Upper lobe of right lung (tissue), 1 donor: Measurements from ENCODE around the gene ATRIP. TPM values are rescaled to one million over a fixed set of nuclear protein-coding genes. Genes with fewer than 3 reads are reported as not detected.
"Not testable (repeated sequence)": the region's sequence is repeated elsewhere in the genome, so short reads cannot be mapped to it uniquely, and the experiment has no call there.

ENCODE experiments used
- ATAC-seq: fragments of 200-7000 bp; cut with Tn5 transposase; one replicate; pipeline ENCODE4 v1.9.1; 2020; ENCODE audit warnings: mild to moderate bottlenecking, moderate library complexity
- DNase-seq: peaks from one replicate; pipeline ENCODE4 v3.0.0-alpha.2; 2020
- H3K27ac ChIP-seq: fragments of 200-600 bp; one replicate; pipeline ENCODE4 v1.8.0; 2022
- H3K27me3 ChIP-seq: fragments of 200-600 bp; one replicate; pipeline ENCODE4 v1.8.0; 2022; ENCODE audit warnings: mild to moderate bottlenecking
- H3K36me3 ChIP-seq: fragments of 200-600 bp; one replicate; pipeline ENCODE4 v1.8.0; 2022
- H3K4me1 ChIP-seq: fragments of 200-600 bp; one replicate; pipeline ENCODE4 v1.8.0; 2022
- H3K4me3 ChIP-seq: fragments of 200-600 bp; one replicate; pipeline ENCODE4 v1.8.0; 2022; ENCODE audit warnings: mild to moderate bottlenecking
- H3K9me3 ChIP-seq: fragments of 200-600 bp; one replicate; pipeline ENCODE4 v1.8.0; 2022
- intact Hi-C: fragments of 100-400 bp; cut with DNase I; formaldehyde crosslinking; loops from one replicate; pipeline ENCODE4 v1.11.0; 2022
- total RNA-seq: library from RNA; stranded (reverse); fragmentation: NEBNext Ultra II Directional; extraction: Animal tissue kit (Norgen Biotek cat#: 25700); gene quantifications from one replicate; pipeline ENCODE4 v1.2.1, GENCODE V29; 2021
- TF ChIP-seq, protein P1 (sequence below): fragments of 200-600 bp; IDR thresholded peaks from one replicate; pipeline ENCODE4 v1.8.0; 2022; ENCODE audit warnings: antibody characterized with exemption
- donor health status: DM: no; HTN: yes; CAD: no; lungs with severe emphysema.

Gene ATRIP
- total RNA-seq, 1 donor from 2014 or later = 5.3 TPM

DNA sequence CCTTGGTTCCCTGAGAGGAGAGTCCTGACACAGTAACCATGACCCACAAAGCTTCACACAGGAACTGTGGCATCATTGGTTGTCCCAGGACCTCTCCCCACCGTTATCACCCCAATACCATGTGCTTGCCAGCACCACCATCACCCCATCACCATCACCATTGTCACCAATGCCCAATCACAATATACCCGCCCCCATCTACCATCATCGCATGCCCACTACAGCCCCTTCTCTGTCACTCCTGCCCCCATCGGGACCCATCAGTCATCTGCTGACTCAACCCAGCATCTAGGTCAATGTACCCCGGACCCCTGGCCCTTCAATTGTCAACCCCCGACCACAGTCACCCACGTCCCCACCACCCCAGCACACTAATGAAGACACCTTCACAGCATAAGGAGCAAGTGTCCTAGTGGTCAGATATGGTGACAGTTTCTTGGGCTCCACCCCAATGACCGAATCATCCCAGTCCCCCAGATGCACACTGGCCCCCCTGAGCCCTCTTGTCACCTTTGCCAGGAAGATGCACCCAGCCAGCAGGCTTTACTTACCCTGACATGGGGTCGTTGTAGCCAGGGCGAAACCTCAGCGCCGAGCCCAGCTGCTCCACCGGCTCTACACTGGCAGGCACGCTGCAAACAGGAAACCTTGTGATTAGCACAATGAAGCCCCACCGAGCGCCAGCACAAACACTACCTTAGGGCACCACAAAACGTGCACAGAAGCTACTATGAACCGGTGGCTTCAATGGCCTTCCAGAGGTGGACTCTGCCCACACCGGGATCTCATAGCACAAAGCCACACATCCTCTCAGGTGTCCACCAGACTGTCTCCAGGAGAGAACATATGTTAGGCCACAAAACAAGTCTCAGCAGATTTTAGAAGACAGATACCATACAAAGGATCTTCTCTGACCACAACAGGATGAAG lies 32.4 kb downstream of the ATRIP start:
- H3K27me3 ChIP-seq = no peaks in the 10 kb centered on the region
- H3K36me3 ChIP-seq = peaks cover 5% of the 10 kb centered on the region
- intact Hi-C loops = no loop called here
- no peaks in the 10 kb centered on the region for H3K9me3 ChIP-seq
- TF ChIP-seq, protein P1, sequence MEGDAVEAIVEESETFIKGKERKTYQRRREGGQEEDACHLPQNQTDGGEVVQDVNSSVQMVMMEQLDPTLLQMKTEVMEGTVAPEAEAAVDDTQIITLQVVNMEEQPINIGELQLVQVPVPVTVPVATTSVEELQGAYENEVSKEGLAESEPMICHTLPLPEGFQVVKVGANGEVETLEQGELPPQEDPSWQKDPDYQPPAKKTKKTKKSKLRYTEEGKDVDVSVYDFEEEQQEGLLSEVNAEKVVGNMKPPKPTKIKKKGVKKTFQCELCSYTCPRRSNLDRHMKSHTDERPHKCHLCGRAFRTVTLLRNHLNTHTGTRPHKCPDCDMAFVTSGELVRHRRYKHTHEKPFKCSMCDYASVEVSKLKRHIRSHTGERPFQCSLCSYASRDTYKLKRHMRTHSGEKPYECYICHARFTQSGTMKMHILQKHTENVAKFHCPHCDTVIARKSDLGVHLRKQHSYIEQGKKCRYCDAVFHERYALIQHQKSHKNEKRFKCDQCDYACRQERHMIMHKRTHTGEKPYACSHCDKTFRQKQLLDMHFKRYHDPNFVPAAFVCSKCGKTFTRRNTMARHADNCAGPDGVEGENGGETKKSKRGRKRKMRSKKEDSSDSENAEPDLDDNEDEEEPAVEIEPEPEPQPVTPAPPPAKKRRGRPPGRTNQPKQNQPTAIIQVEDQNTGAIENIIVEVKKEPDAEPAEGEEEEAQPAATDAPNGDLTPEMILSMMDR = no peak
- peak; percentile 40 for ATAC-seq
- no peak overlapping the region for H3K4me3 ChIP-seq
- DNase-seq = no peak
- H3K4me1 ChIP-seq = no peaks in the 10 kb centered on the region
- H3K27ac ChIP-seq = peak overlapping the region; percentile 26

DNA sequence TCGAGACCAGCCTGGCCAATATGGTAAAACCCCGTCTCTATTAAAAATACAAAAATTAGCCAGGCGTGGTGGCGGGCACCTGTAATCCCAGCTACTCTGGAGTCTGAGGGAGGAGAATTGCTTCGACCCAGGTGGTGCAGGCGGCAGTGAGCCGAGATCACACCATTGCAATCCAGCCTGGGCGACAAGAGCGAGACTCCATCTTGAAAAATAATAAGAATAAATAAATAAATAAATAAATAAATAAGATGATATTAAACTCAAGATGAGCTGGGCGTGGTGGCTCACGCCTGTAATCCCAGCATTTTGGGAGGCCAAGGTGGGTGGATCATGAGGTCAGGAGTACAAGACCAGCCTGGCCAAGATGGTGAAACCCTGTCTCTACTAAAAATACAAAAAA lies 34.4 kb downstream of the ATRIP start:
- not testable (repeated sequence) for DNase-seq

DNA sequence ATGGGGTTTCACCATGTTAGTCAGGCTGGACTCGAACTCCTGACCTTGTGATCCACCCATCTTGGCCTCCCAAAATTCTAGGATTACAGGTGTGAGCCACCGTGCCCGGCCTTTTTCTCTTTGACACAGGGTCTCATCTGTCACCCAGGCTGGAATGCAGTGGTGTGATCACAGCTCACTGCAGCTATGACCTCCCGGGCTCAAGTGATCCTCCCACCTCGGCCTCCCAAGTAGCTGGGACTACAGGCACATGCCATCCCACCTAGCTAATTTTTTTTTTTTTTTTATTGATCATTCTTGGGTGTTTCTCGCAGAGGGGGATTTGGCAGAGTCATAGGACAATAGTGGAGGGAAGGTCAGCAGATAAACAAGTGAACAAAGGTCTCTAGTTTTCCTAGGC lies 36.3 kb downstream of the ATRIP start:
- H3K4me1 ChIP-seq, H3K4me3 ChIP-seq, DNase-seq, intact Hi-C loops, H3K9me3 ChIP-seq, H3K27me3 ChIP-seq, ATAC-seq, H3K36me3 ChIP-seq, H3K27ac ChIP-seq: not testable (repeated sequence)

More for the DNA sequence above, 34.4 kb downstream of the ATRIP start:
- H3K9me3 ChIP-seq, intact Hi-C loops, H3K4me1 ChIP-seq, H3K4me3 ChIP-seq, H3K27ac ChIP-seq, H3K27me3 ChIP-seq, H3K36me3 ChIP-seq, ATAC-seq: not testable (repeated sequence)

- Histone ChIP-seq H3K4me3 (no peak overlapping the region), H3K9me3 (no peaks in the 10 kb centered on the region), H3K27me3 (no peaks in the 10 kb centered on the region), H3K4me1 (no peaks in the 10 kb centered on the region), H3K36me3 (no peaks in the 10 kb centered on the region), H3K27ac (no peak overlapping the region)
- TF ChIP-seq, protein P1 = no peak
- DNase-seq = no peak
- intact Hi-C loops = no loop called here
- no peak for ATAC-seq
Measured at GRCh38 chr3:48486952-48487351, 40.4 kb downstream of the ATRIP start.

DNA sequence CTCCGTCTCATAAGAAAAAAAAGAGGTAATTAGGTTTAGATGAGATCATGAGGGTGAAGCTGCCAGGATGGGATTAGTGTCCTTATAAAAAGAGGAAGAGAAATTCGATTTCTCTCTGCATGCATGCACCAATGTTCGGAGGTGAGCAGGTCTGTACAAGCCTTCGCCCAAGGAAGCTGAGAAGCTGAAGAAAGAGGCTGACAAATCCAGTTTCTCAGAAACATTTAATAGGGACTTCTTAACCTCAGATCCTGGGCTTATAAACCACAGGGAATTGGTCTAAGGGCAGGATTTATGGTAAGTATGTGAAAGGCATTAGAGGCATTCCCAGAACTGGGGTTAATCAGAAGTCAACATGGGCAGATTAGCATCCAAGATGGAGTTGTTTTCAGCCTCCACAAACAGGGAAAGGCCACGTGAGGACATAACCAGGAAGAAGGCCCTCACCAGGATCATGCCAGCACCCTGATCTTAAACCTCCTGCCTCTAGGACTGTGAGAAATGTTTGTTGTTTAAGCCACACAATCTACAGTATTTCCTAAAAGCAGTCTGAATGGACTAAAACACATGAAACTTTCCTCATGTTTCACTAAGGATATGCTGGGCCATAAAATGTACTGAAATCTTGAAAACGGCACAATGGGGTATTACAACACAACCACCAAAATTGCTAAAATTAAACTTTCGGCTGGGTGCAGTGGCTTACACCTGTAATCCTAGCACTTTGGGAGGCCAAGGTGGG lies 46.1 kb downstream of the ATRIP start:
- Histone ChIP-seq H3K36me3 (peaks cover 24% of the 10 kb centered on the region), H3K27ac (no peak overlapping the region), H3K9me3 (no peaks in the 10 kb centered on the region), H3K4me1 (no peaks in the 10 kb centered on the region), H3K27me3 (no peaks in the 10 kb centered on the region), H3K4me3 (no peak overlapping the region)
- DNase-seq (no peak), ATAC-seq (peak; percentile 68)
- TF ChIP-seq, protein P1 = no peak
- intact Hi-C loops = no loop called here

GRCh38 chr3:48493203-48493501 lies 46.6 kb downstream of the ATRIP start:
- TF ChIP-seq, protein P1 = no peak
- no peak for ATAC-seq
- no peak overlapping the region for H3K4me3 ChIP-seq
- no peaks in the 10 kb centered on the region for H3K4me1 ChIP-seq
- no peaks in the 10 kb centered on the region for H3K9me3 ChIP-seq
- no peak for DNase-seq
- H3K27me3 ChIP-seq = no peaks in the 10 kb centered on the region
- intact Hi-C loops = no loop called here
- peaks cover 28% of the 10 kb centered on the region for H3K36me3 ChIP-seq
- no peak overlapping the region for H3K27ac ChIP-seq
